ENCODE measurements around the gene LTBR. TPM values are rescaled to one million over a fixed set of nuclear protein-coding genes. Genes with fewer than 3 reads are reported as not detected.

The LTBR gene
- total RNA-seq, 4 donors from 2014 or later: 40.2 to 98.6 (median 43.7) TPM

DNA sequence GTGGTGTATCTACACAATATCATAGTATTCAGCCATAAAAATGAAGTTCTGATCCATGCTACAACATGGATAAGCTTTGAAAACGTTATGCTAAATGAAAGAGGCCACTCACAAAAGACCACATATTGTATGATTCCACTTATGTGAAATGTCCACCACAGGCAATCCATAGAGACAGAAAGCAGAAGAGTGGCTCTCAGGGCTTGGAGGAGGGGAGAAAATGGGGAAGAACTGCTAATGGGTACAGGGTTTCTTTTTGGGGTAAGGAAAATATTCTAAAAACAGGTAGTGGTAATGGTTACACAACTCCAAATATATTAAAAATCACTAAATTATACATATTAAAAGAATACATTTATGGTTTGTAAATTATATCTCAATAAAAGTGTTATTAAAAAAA, 25.1 kb upstream of the LTBR start:
- Histone ChIP-seq H3K4me1 (peaks cover 23% of the 10 kb centered on the region in 2 donors), H3K4me3 (no peak overlapping the region), H3K9me3 (no peaks in the 10 kb centered on the region), H3K27me3 (no peaks in the 10 kb centered on the region), H3K27ac (peak overlapping the region; percentile 72 to 85 (median 80)), H3K36me3 (no peaks in the 10 kb centered on the region)
- ATAC-seq (no peak), DNase-seq (no peak)
- in situ Hi-C loops (cut with MboI; ENCODE audit: low sequenced_read_pairs in 4 of 4): no loop called here
- TF ChIP-seq POLR2A (IDR thresholded peaks at IDR 0.05): no peak
- TF ChIP-seq, protein P1, sequence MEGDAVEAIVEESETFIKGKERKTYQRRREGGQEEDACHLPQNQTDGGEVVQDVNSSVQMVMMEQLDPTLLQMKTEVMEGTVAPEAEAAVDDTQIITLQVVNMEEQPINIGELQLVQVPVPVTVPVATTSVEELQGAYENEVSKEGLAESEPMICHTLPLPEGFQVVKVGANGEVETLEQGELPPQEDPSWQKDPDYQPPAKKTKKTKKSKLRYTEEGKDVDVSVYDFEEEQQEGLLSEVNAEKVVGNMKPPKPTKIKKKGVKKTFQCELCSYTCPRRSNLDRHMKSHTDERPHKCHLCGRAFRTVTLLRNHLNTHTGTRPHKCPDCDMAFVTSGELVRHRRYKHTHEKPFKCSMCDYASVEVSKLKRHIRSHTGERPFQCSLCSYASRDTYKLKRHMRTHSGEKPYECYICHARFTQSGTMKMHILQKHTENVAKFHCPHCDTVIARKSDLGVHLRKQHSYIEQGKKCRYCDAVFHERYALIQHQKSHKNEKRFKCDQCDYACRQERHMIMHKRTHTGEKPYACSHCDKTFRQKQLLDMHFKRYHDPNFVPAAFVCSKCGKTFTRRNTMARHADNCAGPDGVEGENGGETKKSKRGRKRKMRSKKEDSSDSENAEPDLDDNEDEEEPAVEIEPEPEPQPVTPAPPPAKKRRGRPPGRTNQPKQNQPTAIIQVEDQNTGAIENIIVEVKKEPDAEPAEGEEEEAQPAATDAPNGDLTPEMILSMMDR (IDR thresholded peaks at IDR 0.05 in 4 of 5, conservative IDR thresholded peaks at IDR 0.05 in 1 of 5): no peak
- intact Hi-C loops (cut with DNase I; ENCODE audit: low total_unique reads): loop anchor here (1.0 kb wide), 1 partner anchor 24 kb away; no protein-coding TSS in a partner anchor

DNA sequence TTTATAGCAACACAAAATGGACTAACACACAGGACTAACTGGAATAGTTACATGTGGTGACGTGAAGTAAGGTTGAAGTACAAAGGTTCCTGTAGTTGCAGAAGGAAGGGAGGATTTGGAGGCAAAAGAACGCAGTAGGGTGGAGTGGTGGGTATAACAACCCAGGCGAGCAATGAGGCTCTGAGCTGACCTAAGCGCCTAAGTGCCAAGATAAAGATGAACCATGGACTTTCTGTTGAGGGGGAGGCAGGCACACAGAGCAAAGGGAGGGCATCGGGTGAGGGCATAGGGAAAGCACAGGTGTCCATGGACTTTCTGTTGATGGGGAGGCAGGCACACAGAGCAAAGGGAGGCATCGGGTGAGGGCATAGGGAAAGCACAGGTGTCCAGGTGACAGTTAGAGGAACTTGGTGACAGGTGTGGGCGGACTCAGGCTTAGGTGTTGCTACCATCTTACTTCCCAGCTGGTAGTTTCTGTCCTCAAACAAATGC, 23.8 kb upstream of the LTBR start:
- in situ Hi-C loops (cut with MboI; ENCODE audit: low sequenced_read_pairs in 4 of 4) (no loop called here), intact Hi-C loops (cut with DNase I; ENCODE audit: low total_unique reads) (no loop called here)
- H3K27ac ChIP-seq: peak overlapping the region; percentile 31 to 81 (median 75)
- H3K9me3 ChIP-seq: no peaks in the 10 kb centered on the region
- no peak overlapping the region for H3K4me3 ChIP-seq
- no peaks in the 10 kb centered on the region for H3K36me3 ChIP-seq
- peaks cover 23% of the 10 kb centered on the region in 2 donors for H3K4me1 ChIP-seq
- ATAC-seq (no peak), DNase-seq (no peak)
- H3K27me3 ChIP-seq: no peaks in the 10 kb centered on the region
- no peak for TF ChIP-seq POLR2A (IDR thresholded peaks at IDR 0.05)
- TF ChIP-seq, protein P1 (IDR thresholded peaks at IDR 0.05 in 4 of 5, conservative IDR thresholded peaks at IDR 0.05 in 1 of 5): no peak

DNA sequence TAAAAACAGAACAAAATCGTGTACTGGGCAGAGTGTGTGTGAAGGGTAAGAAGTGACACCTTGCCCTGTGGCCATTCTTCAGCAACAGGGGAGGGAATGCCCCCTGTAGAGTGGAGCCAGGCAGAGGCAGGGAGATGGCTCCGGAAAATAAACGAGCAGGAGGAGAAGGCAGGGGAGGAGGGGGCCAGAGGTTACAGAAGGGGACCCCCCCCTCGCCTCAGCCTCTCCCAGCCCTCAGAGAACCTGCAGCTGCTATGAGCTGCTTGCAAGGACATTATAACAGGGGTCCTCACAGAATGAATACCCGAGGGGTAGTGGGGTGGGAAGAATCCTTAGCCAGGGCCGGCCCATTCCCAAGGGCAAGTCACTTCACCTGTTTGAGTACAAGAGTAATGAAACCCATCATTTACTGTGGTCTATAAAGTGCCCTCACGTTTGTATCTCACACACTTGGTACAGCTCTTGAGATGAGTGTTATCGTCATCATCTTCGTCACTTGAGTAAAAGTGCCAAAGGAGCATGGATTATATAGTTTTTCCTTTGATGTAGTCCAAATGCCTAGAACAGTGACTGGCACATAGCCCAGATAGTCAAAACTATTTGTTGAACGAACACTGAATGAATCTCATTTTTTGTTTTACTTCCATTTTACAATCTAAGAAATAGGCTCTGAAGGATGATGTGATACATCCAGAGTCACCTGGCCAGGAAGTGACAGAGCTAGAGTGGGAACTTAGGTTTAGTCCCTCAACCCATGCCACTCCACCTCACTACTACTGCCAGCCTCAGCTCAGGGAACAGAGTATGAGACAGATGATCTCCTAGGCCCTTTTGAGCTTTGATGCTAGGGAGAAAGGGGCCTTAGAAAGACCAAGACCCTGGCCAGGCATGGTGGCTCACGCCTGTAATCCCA, 23.1 kb upstream of the LTBR start:
- intact Hi-C loops (cut with DNase I; ENCODE audit: low total_unique reads): no loop called here

DNA sequence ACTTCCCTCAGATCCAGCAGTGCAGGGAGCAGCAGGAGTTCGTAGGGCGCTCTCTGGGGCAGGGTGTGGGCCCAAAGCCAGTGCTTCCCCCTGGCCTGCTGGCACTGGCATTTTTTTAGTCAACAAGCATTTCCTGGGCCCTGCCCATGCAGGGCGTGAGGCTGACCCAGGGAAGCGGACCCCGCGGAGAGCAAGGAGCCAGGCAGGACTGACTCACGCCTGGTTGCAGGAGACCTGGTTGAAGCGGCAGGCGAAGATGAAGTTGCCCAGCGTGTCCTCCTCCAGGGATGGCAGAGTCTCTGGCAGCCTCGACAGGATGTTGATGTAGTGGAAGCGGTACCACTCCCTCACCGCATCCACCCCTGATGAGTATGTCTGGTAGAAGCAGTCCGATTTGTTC, 22.1 kb upstream of the LTBR start:
- H3K4me1 ChIP-seq: peaks cover 18 to 20% of the 10 kb centered on the region in 2 donors
- H3K36me3 ChIP-seq: no peaks in the 10 kb centered on the region
- H3K9me3 ChIP-seq: no peaks in the 10 kb centered on the region
- no peak for ATAC-seq
- H3K4me3 ChIP-seq: no peak overlapping the region
- in situ Hi-C loops (cut with MboI; ENCODE audit: low sequenced_read_pairs in 4 of 4): no loop called here
- no peaks in the 10 kb centered on the region for H3K27me3 ChIP-seq
- intact Hi-C loops (cut with DNase I; ENCODE audit: low total_unique reads): no loop called here
- DNase-seq: peak in 1 of 2 donors; percentile 55
- peak overlapping the region; percentile 18 to 81 (median 28) for H3K27ac ChIP-seq
- TF ChIP-seq, protein P1 (IDR thresholded peaks at IDR 0.05 in 4 of 5, conservative IDR thresholded peaks at IDR 0.05 in 1 of 5): no peak
- no peak for TF ChIP-seq POLR2A (IDR thresholded peaks at IDR 0.05)

More for the DNA sequence above, 23.1 kb upstream of the LTBR start:
- H3K36me3 ChIP-seq: no peaks in the 10 kb centered on the region
- H3K4me1 ChIP-seq: peaks cover 23% of the 10 kb centered on the region in 2 donors
- H3K4me3 ChIP-seq: no peak overlapping the region
- peak overlapping the region; percentile 43 to 81 (median 75) for H3K27ac ChIP-seq
- no peak for TF ChIP-seq POLR2A (IDR thresholded peaks at IDR 0.05)
- TF ChIP-seq, protein P1 (IDR thresholded peaks at IDR 0.05 in 4 of 5, conservative IDR thresholded peaks at IDR 0.05 in 1 of 5): no peak
- in situ Hi-C loops (cut with MboI; ENCODE audit: low sequenced_read_pairs in 4 of 4): no loop called here
- no peaks in the 10 kb centered on the region for H3K27me3 ChIP-seq
- ATAC-seq: no peak
- H3K9me3 ChIP-seq: no peaks in the 10 kb centered on the region
- no peak for DNase-seq

Data from gastrocnemius medialis (tissue), 4 donors.